Neural progenitor cell (in vitro differentiated cells): Measurements from ENCODE around the gene CTDP1. TPM values are rescaled to one million over a fixed set of nuclear protein-coding genes. Genes with fewer than 3 reads are reported as not detected.

ENCODE experiments used
- DNase-seq: peaks from one replicate; pipeline ENCODE4 v3.0.0-alpha.2; 2016; ENCODE audit warnings: low spot score
- H2AFZ ChIP-seq: fragments of 200-600 bp; sonication (generic); replicated peaks from 2 replicates; pipeline ENCODE4 v1.6.1; 2016; ENCODE audit warnings: antibody characterized with exemption
- H3F3A ChIP-seq: fragments of 200-600 bp; sonication (generic); 2 replicates; pipeline ENCODE4 v1.6.1; 2016; ENCODE audit warnings: antibody characterized with exemption, low read depth
- H3K27ac ChIP-seq: fragments of 200-600 bp; sonication (generic); 2 replicates; pipeline ENCODE4 v1.5.1; 2016; ENCODE audit warnings: mild to moderate bottlenecking
- H3K27me3 ChIP-seq: fragments of 200-600 bp; sonication (generic); 2 replicates; pipeline ENCODE4 v1.6.1; 2016; ENCODE audit warnings: mild to moderate bottlenecking, moderate library complexity
- H3K36me3 ChIP-seq: fragments of 200-600 bp; sonication (generic); 2 replicates; pipeline ENCODE4 v1.5.1; 2016
- H3K4me1 ChIP-seq: fragments of 200-600 bp; sonication (generic); 2 replicates; pipeline ENCODE4 v1.6.1; 2016; ENCODE audit warnings: mixed run types
- H3K4me2 ChIP-seq: fragments of 200-600 bp; sonication (generic); 2 replicates; pipeline ENCODE4 v1.6.1; 2016
- H3K4me3 ChIP-seq: fragments of 200-600 bp; sonication (generic); 2 replicates; pipeline ENCODE4 v1.5.1; 2016
- H3K79me2 ChIP-seq: fragments of 200-600 bp; sonication (generic); 2 replicates; pipeline ENCODE4 v1.6.1; 2016; ENCODE audit warnings: low read depth
- H3K9ac ChIP-seq: fragments of 200-600 bp; sonication (generic); 2 replicates; pipeline ENCODE4 v1.6.1; 2016
- H3K9me3 ChIP-seq: fragments of 200-600 bp; sonication (generic); 2 replicates; pipeline ENCODE4 v1.5.1; 2016; ENCODE audit warnings: low read depth
- H4K20me1 ChIP-seq: fragments of 200-600 bp; sonication (generic); 2 replicates; pipeline ENCODE4 v1.6.1; 2016; ENCODE audit warnings: low read depth
- H3K27ac Mint-ChIP-seq: 3 replicates; pipeline ENCODE4 v1.8.0; 2021; ENCODE audit warnings: mixed read lengths
- H3K27me3 Mint-ChIP-seq: 2 replicates; pipeline ENCODE4 v1.8.0; 2022; ENCODE audit warnings: low read depth, mild to moderate bottlenecking, inconsistent platforms, moderate library complexity, mixed read lengths; ENCODE audit not compliant: insufficient read depth
- H3K36me3 Mint-ChIP-seq: 3 replicates; pipeline ENCODE4 v1.8.0; 2021; ENCODE audit warnings: mixed read lengths
- H3K4me1 Mint-ChIP-seq: 3 replicates; pipeline ENCODE4 v1.8.0; 2021; ENCODE audit warnings: mixed read lengths
- H3K4me3 Mint-ChIP-seq: 3 replicates; pipeline ENCODE4 v1.8.0; 2021; ENCODE audit warnings: mild to moderate bottlenecking, moderate library complexity, mixed read lengths
- H3K9me3 Mint-ChIP-seq: 3 replicates; pipeline ENCODE4 v1.8.0; 2020; ENCODE audit warnings: mixed read lengths
- EZH2 ChIP-seq: fragments of 200-600 bp; sonication (generic); IDR thresholded peaks from 2 replicates; pipeline ENCODE4 v1.6.1; 2017; ENCODE audit warnings: antibody characterized with exemption, mild to moderate bottlenecking, moderate library complexity
- EZH2phosphoT487 ChIP-seq: fragments of 200-600 bp; sonication (generic); IDR thresholded peaks from 2 replicates; pipeline ENCODE4 v1.6.1; 2017; ENCODE audit warnings: antibody characterized with exemption
- total RNA-seq: library from RNA; depleted of rRNA; stranded (reverse); fragments of >200 nt; gene quantifications from 2 replicates; pipeline ENCODE4 v1.2.3, GENCODE V29; 2015; ENCODE audit warnings: low replicate concordance
- TF ChIP-seq, protein P1 (sequence below): fragments of 200-600 bp; sonication (generic); IDR thresholded peaks from 2 replicates; pipeline ENCODE4 v1.5.1; 2017; ENCODE audit warnings: antibody characterized with exemption, mild to moderate bottlenecking

The CTDP1 gene
- total RNA-seq, 1 donor from 2014 or later, result 11.8 TPM

DNA sequence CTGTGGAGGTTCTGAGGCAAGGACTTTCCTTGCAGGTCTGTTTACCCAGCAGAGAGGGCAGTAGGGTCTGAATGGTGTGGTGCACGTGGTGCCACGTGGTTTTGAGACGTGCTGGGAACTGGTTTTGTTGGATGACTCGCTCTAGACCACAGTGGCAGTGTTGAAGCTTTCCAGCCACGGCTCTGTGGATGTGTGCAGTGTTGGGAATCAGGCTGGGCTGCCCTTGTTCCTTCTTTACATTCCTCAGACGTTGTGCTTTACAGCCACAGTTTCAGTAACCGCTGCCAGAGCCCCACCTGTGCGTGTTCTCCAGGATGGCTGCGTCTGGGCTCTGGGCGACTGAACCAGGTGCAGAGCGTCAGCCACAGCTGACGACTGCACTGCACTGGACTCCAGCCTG, 8.2 kb downstream of the CTDP1 start:
- Histone ChIP-seq H3K4me2 (no peak overlapping the region), H3K79me2 (peaks cover 83% of the 10 kb centered on the region), H4K20me1 (peaks cover 44% of the 10 kb centered on the region), H3K27ac (no peak overlapping the region), H3K4me3 (no peak overlapping the region), H3K4me1 (no peaks in the 10 kb centered on the region), H3K9me3 (no peaks in the 10 kb centered on the region), H3K27me3 (no peaks in the 10 kb centered on the region), H3F3A (no peaks in the 10 kb centered on the region), H2AFZ (no peak overlapping the region), H3K36me3 (no peaks in the 10 kb centered on the region), H3K9ac (no peak overlapping the region)
- H3K27me3 Mint-ChIP-seq, result no peaks in the 10 kb centered on the region
- H3K4me1 Mint-ChIP-seq, result peaks cover 12% of the 10 kb centered on the region
- no peak overlapping the region for H3K4me3 Mint-ChIP-seq
- peaks cover 2% of the 10 kb centered on the region for H3K9me3 Mint-ChIP-seq
- no peak overlapping the region for H3K27ac Mint-ChIP-seq
- peaks cover 4% of the 10 kb centered on the region for H3K36me3 Mint-ChIP-seq
- TF ChIP-seq EZH2phosphoT487 (no peak), EZH2 (no peak)
- TF ChIP-seq, protein P1, sequence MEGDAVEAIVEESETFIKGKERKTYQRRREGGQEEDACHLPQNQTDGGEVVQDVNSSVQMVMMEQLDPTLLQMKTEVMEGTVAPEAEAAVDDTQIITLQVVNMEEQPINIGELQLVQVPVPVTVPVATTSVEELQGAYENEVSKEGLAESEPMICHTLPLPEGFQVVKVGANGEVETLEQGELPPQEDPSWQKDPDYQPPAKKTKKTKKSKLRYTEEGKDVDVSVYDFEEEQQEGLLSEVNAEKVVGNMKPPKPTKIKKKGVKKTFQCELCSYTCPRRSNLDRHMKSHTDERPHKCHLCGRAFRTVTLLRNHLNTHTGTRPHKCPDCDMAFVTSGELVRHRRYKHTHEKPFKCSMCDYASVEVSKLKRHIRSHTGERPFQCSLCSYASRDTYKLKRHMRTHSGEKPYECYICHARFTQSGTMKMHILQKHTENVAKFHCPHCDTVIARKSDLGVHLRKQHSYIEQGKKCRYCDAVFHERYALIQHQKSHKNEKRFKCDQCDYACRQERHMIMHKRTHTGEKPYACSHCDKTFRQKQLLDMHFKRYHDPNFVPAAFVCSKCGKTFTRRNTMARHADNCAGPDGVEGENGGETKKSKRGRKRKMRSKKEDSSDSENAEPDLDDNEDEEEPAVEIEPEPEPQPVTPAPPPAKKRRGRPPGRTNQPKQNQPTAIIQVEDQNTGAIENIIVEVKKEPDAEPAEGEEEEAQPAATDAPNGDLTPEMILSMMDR, result no peak
- DNase-seq, result no peak

DNA sequence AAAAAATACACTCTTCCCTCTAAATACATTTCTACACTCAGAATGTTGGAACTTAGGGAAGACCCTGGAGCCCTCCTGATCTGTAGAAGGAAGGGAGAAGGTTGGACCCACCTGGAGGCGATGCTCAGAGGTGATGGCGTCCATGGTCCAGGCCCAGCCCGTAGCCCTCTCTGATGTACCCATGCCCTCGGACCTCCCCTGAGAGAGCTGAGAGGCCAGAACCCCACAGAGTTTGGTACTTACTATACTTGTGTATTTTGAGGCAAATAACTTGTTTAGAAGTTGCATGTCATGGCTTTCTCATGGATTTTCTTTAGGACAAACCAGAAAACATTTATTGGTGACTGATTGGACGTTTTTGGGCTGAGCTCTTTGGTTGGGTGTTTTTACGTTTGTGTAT, 10.5 kb downstream of the CTDP1 start:
- no peaks in the 10 kb centered on the region for H3K36me3 ChIP-seq
- peaks cover 2% of the 10 kb centered on the region for H3K36me3 Mint-ChIP-seq
- peaks cover 5% of the 10 kb centered on the region for H3K4me1 ChIP-seq
- H3K27me3 Mint-ChIP-seq, result peaks cover 1% of the 10 kb centered on the region
- H4K20me1 ChIP-seq, result peaks cover 43% of the 10 kb centered on the region
- TF ChIP-seq, protein P1, result no peak
- no peak for TF ChIP-seq EZH2phosphoT487
- no peak for TF ChIP-seq EZH2
- no peaks in the 10 kb centered on the region for H3K9me3 ChIP-seq
- peaks cover 69% of the 10 kb centered on the region for H3K79me2 ChIP-seq
- DNase-seq, result no peak
- no peak overlapping the region for H3K4me3 Mint-ChIP-seq
- H3K27ac Mint-ChIP-seq, result peak overlapping the region; percentile 63
- no peak overlapping the region for H3K9ac ChIP-seq
- no peak overlapping the region for H2AFZ ChIP-seq
- H3F3A ChIP-seq, result no peaks in the 10 kb centered on the region
- no peaks in the 10 kb centered on the region for H3K9me3 Mint-ChIP-seq
- no peak overlapping the region for H3K27ac ChIP-seq
- H3K4me2 ChIP-seq, result no peak overlapping the region
- H3K4me3 ChIP-seq, result no peak overlapping the region
- peaks cover 16% of the 10 kb centered on the region for H3K4me1 Mint-ChIP-seq
- no peaks in the 10 kb centered on the region for H3K27me3 ChIP-seq

DNA sequence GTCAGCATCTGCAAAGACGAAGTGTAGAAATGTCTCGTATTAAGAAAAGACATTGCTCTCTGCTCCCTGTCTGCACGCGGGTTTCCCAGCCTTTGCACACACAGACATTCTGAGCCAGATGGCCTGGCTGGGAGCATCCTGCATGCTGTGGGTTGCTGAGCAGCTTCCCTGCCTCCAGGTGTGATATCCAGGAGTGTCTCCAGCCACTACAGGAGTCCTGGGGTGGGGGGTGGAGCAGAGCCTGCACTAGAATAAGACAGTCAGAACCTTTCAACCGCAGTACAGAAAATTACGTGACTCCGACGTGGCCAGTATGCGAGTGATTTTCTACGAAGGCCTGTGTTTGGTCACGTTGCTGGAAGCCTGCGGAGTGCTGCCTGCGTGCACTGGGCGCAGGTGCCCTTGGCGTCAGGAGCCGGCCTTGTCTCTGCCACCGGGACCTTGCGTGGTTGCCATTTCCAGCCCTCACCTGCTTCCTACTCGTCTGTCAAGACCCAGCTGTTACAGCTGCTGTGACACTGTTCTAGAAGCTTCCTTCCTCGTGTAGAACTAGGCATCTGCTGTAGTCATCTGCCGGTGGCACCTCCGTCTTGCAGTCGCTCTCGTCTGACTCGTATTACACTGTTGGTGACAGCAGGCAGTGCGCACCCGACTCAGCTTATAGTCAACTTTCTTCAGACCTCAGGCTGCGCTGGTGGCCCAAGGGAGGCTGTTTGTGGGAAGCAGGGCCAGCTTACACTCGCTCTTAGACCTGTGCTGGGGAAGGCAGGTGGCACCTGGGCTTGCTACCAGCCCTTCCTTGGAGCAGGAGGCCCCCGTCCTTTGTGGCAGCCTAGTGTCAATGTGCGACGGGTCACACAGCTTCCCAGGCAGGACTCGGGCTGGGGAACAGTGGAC, 11.2 kb downstream of the CTDP1 start:
- no peaks in the 10 kb centered on the region for H3F3A ChIP-seq
- H3K36me3 ChIP-seq, result no peaks in the 10 kb centered on the region
- no peak overlapping the region for H2AFZ ChIP-seq
- peaks cover 36% of the 10 kb centered on the region for H4K20me1 ChIP-seq
- H3K9ac ChIP-seq, result no peak overlapping the region
- no peak overlapping the region for H3K4me3 ChIP-seq
- H3K4me2 ChIP-seq, result no peak overlapping the region
- Mint-ChIP-seq H3K36me3 (peaks cover 2% of the 10 kb centered on the region), H3K27me3 (peaks cover 2% of the 10 kb centered on the region), H3K4me3 (no peak overlapping the region), H3K4me1 (peaks cover 16% of the 10 kb centered on the region), H3K27ac (no peak overlapping the region), H3K9me3 (no peaks in the 10 kb centered on the region)
- H3K27ac ChIP-seq, result no peak overlapping the region
- no peaks in the 10 kb centered on the region for H3K9me3 ChIP-seq
- no peaks in the 10 kb centered on the region for H3K27me3 ChIP-seq
- TF ChIP-seq EZH2phosphoT487, result no peak
- TF ChIP-seq, protein P1, result no peak
- TF ChIP-seq EZH2, result no peak
- DNase-seq, result no peak
- H3K4me1 ChIP-seq, result peaks cover 5% of the 10 kb centered on the region
- peaks cover 61% of the 10 kb centered on the region for H3K79me2 ChIP-seq
